Neural crest cell (in vitro differentiated cells): ENCODE data around the gene GFRA4. TPM values are rescaled to one million over a fixed set of nuclear protein-coding genes. Genes with fewer than 3 reads are reported as not detected.
A peak's percentile ranks its signal among the peaks of the same experiment; 100 is the strongest.

Experiments
- DNase-seq: peaks from one replicate; pipeline ENCODE4 v3.0.0; 2021; ENCODE audit warnings: low read depth, mixed read lengths, low spot score
- H3K27ac Mint-ChIP-seq: one replicate; pipeline ENCODE4 v1.8.0; 2021; ENCODE audit warnings: mild to moderate bottlenecking, mixed read lengths; ENCODE audit not compliant: unreplicated experiment
- H3K27me3 Mint-ChIP-seq: 2 replicates; pipeline ENCODE4 v1.8.0; 2021; ENCODE audit warnings: low read depth, mild to moderate bottlenecking, mixed read lengths
- H3K36me3 Mint-ChIP-seq: 2 replicates; pipeline ENCODE4 v1.8.0; 2021; ENCODE audit warnings: low read depth, mild to moderate bottlenecking, mixed read lengths
- H3K4me1 Mint-ChIP-seq: 2 replicates; pipeline ENCODE4 v1.8.0; 2021; ENCODE audit warnings: mixed read lengths
- H3K4me3 Mint-ChIP-seq: one replicate; pipeline ENCODE4 v1.8.0; 2021; ENCODE audit warnings: mild to moderate bottlenecking, mixed read lengths
- H3K9me3 Mint-ChIP-seq: 2 replicates; pipeline ENCODE4 v1.8.0; 2021; ENCODE audit warnings: mixed read lengths
- CTCF ChIP-seq: fragments of 200-600 bp; sonication (generic); conservative IDR thresholded peaks from 2 replicates; pipeline ENCODE4 v1.5.0; 2021; ENCODE audit warnings: antibody characterized with exemption, mild to moderate bottlenecking
- total RNA-seq: library from RNA; stranded (reverse); gene quantifications from 2 replicates; pipeline ENCODE4 v1.2.1, GENCODE V29; 2021

GFRA4 gene
- total RNA-seq, 1 donor from 2014 or later = not detected

- H3K27ac Mint-ChIP-seq = no peak overlapping the region
- H3K27me3 Mint-ChIP-seq = peaks cover 34% of the 10 kb centered on the region
- H3K4me1 Mint-ChIP-seq = peaks cover 8% of the 10 kb centered on the region
- no peak for TF ChIP-seq CTCF
- H3K4me3 Mint-ChIP-seq = no peak overlapping the region
- no peaks in the 10 kb centered on the region for H3K9me3 Mint-ChIP-seq
- no peaks in the 10 kb centered on the region for H3K36me3 Mint-ChIP-seq
- no peak for DNase-seq
These were observed 23.2 kb upstream of the GFRA4 start for GRCh38 chr20:3686421-3686820.

DNA sequence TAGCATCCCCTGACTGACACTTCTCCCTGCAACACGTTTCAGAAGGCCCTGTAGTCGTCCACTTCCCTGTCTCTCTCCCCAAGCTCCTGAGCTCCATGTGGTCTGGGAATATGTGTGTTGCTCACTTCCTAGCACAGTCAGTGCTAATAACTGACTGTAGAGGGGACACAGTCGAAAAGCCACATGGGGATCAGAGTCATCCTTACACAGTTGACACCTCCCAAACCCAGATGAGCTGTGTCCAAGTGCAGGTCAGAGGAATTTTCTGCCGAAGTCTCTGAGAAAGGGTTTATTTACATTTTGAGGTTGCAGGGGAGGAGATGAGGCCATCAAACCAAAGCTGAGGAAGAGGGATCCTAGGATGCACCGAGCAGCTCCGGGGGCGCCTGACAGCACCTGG lies 22.1 kb upstream of the GFRA4 start:
- H3K27ac Mint-ChIP-seq = peak overlapping the region; percentile 79
- TF ChIP-seq CTCF = no peak
- H3K36me3 Mint-ChIP-seq = no peaks in the 10 kb centered on the region
- peaks cover 40% of the 10 kb centered on the region for H3K27me3 Mint-ChIP-seq
- no peaks in the 10 kb centered on the region for H3K9me3 Mint-ChIP-seq
- DNase-seq = no peak
- peaks cover 14% of the 10 kb centered on the region for H3K4me1 Mint-ChIP-seq
- no peak overlapping the region for H3K4me3 Mint-ChIP-seq

- H3K4me3 Mint-ChIP-seq = peak within 1 kb of the TSS; percentile 41
These were observed 19.0 kb upstream of the GFRA4 start, which contains the start of gene ADAM33 for GRCh38 chr20:3681931-3682781. Gene ADAM33, minus strand, starts transcription at chr20:3682010. Its CDS starts 6 bp downstream, at chr20:3682004.

GRCh38 chr20:3681352-3681930 lies 18.2 kb upstream of the GFRA4 start:
- H3K27me3 Mint-ChIP-seq = peaks cover 55% of the 10 kb centered on the region
- peaks cover 14% of the 10 kb centered on the region for H3K4me1 Mint-ChIP-seq
- TF ChIP-seq CTCF = no peak
- H3K27ac Mint-ChIP-seq = no peak overlapping the region
- peak overlapping the region; percentile 41 for H3K4me3 Mint-ChIP-seq
- no peak for DNase-seq
- H3K36me3 Mint-ChIP-seq = no peaks in the 10 kb centered on the region
- H3K9me3 Mint-ChIP-seq = no peaks in the 10 kb centered on the region

More at GRCh38 chr20:3681931-3682781, 19.0 kb upstream of the GFRA4 start, which contains the start of gene ADAM33:
- no peaks in the 10 kb centered on the region for H3K9me3 Mint-ChIP-seq
- H3K4me1 Mint-ChIP-seq = peaks cover 10% of the 10 kb centered on the region
- peaks cover 52% of the 10 kb centered on the region for H3K27me3 Mint-ChIP-seq
- no peak for TF ChIP-seq CTCF
- no peak within 1 kb of the TSS for H3K27ac Mint-ChIP-seq
- DNase-seq = peak; percentile 37
- H3K36me3 Mint-ChIP-seq = no peaks in the 10 kb centered on the region

GRCh38 chr20:3680701-3681351 lies 17.6 kb upstream of the GFRA4 start:
- no peaks in the 10 kb centered on the region for H3K36me3 Mint-ChIP-seq
- DNase-seq = no peak
- no peaks in the 10 kb centered on the region for H3K9me3 Mint-ChIP-seq
- H3K27ac Mint-ChIP-seq = no peak overlapping the region
- peaks cover 60% of the 10 kb centered on the region for H3K27me3 Mint-ChIP-seq
- H3K4me3 Mint-ChIP-seq = peak overlapping the region; percentile 41
- TF ChIP-seq CTCF = no peak
- peaks cover 14% of the 10 kb centered on the region for H3K4me1 Mint-ChIP-seq
